ENCODE measurements around the gene SLC17A2. TPM values are rescaled to one million over a fixed set of nuclear protein-coding genes. Genes with fewer than 3 reads are reported as not detected.

SLC17A2 gene
- total and polyA plus RNA-seq, 5 donors from 2014 or later = not detected

GRCh38 chr6:25966711-25967110, 36.2 kb upstream of the SLC17A2 start:
- H3K27me3 ChIP-seq (ENCODE audit: control insufficient read depth, insufficient read depth, low read length) = no peaks in the 10 kb centered on the region
- Mint-ChIP-seq H3K4me3 (peak overlapping the region; percentile 77 to 86 (median 84)), H3K27me3 (no peaks in the 10 kb centered on the region), H3K27ac (peak overlapping the region; percentile 63 to 97 (median 90)), H3K4me1 (peaks cover 29 to 84% (median 63%) of the 10 kb centered on the region in 4 donors), H3K36me3 (peaks cover 50% of the 10 kb centered on the region), H3K9me3 (no peaks in the 10 kb centered on the region)
- no peak overlapping the region for H3K27ac ChIP-seq (ENCODE audit: insufficient read depth, low read length, poor library complexity, severe bottlenecking)
- H3K9me3 ChIP-seq (ENCODE audit: control insufficient read depth in 2 of 2, low read length in 2 of 2) = no peaks in the 10 kb centered on the region
- H3K4me3 ChIP-seq (ENCODE audit: low read depth, low read length) = peak overlapping the region; percentile 57
- no peak for ATAC-seq (ENCODE audit: low read depth in 2 of 2)
- DNase-seq = no peak
- peaks cover 66% of the 10 kb centered on the region for H3K4me1 ChIP-seq (ENCODE audit: control insufficient read depth, insufficient read depth, low read length, poor library complexity, severe bottlenecking)
- H3K36me3 ChIP-seq (ENCODE audit: control insufficient read depth, insufficient read depth, low read length) = peaks cover 65% of the 10 kb centered on the region

DNA sequence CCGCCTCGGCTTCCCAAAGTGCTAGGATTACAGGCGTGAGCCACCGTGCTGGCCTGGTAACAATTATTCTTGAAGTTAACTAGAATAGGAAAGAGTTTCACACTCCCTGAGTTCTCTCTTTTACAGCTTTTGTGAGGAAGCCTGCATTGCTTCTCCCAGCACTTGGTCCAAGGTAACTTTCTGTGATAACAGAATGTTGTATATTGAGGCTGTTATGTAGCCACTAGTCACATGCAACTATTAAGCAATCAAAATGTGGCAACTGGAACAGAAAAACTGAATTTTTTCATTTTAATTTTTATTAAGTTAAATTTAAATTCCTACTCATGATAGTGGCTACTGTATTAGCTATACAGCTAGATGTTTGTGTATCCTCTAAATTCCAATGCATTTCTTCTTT, 34.6 kb upstream of the SLC17A2 start:
- peak overlapping the region; percentile 77 to 95 (median 90) for H3K4me3 Mint-ChIP-seq
- no peaks in the 10 kb centered on the region for H3K9me3 Mint-ChIP-seq
- DNase-seq (no peak), ATAC-seq (ENCODE audit: low read depth in 2 of 2) (no peak)
- Histone ChIP-seq H3K9me3 (ENCODE audit: control insufficient read depth in 2 of 2, low read length in 2 of 2) (no peaks in the 10 kb centered on the region), H3K27ac (ENCODE audit: insufficient read depth, low read length, poor library complexity, severe bottlenecking) (no peak overlapping the region), H3K4me3 (ENCODE audit: low read depth, low read length) (peak overlapping the region; percentile 97), H3K4me1 (ENCODE audit: control insufficient read depth, insufficient read depth, low read length, poor library complexity, severe bottlenecking) (peaks cover 73% of the 10 kb centered on the region), H3K27me3 (ENCODE audit: control insufficient read depth, insufficient read depth, low read length) (no peaks in the 10 kb centered on the region), H3K36me3 (ENCODE audit: control insufficient read depth, insufficient read depth, low read length) (peaks cover 48% of the 10 kb centered on the region)
- H3K36me3 Mint-ChIP-seq = peaks cover 36% of the 10 kb centered on the region
- peaks cover 20 to 85% (median 67%) of the 10 kb centered on the region in 4 donors for H3K4me1 Mint-ChIP-seq
- no peaks in the 10 kb centered on the region for H3K27me3 Mint-ChIP-seq
- H3K27ac Mint-ChIP-seq = peak overlapping the region in 2 of 3 donors; percentile 74 to 97

GRCh38 chr6:25963426-25964123, 33.1 kb upstream of the SLC17A2 start:
- peaks cover under 1% of the 10 kb centered on the region for H3K27me3 Mint-ChIP-seq

DNA sequence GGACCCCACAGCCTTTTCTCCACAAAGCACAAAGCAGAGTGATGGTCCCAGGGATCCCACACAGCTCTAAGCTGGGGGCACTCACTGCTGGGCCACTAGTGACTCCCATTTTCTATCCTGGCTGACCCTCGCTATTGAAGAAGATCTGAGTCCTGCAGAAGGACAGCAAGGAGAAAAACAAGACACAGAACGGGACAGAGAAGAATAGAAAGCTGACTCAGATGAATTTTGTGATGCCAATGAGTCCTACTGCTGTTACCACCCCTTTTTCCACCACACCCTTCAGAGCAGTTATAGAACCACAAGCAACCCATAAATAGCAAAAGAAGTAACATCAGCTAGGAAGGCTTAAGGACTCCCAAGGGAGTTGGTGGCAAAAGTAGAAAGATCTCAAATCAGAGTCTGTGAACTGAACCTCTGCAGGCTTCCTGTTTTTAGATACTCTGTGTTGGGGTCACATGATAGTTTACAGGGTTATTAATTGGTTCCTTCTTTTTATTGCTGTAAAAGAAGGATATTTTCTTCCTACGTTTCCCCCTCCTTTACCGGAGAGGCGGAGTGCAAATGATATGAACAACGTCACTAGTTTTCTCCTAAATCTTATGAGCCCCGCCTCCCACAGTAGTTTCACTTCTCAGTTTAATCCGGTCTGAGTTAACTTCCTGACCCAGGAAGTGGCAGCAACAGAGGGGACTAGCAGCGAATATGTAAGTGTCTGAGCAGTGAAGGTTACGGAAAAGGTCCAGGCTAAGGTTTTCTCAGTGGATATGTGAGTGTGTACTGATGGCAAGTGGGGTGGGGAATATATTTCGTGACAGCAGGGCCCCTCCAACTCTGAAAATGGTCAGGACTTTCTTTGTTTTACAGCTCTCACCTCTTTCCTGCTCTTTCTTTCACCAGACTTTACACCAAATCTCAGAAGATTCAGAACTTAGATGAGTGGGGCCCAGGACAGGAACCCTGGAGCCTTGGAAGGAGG, 31.9 kb upstream of the SLC17A2 start, which contains the start of gene TRIM38:
TSS of gene TRIM38 (plus strand) at position 654 of the 979 bp plus-strand sequence. CDS start 3,721 bp downstream, outside the sequence.
- no peaks in the 10 kb centered on the region for H3K27me3 ChIP-seq (ENCODE audit: control insufficient read depth, insufficient read depth, low read length)
- peak within 1 kb of the TSS; percentile 92 for H3K27ac ChIP-seq (ENCODE audit: insufficient read depth, low read length, poor library complexity, severe bottlenecking)
- H3K4me1 Mint-ChIP-seq = peaks cover 10 to 83% (median 57%) of the 10 kb centered on the region in 4 donors
- H3K27me3 Mint-ChIP-seq = peaks cover 6% of the 10 kb centered on the region
- peak; percentile 90 to 91 for ATAC-seq (ENCODE audit: low read depth in 2 of 2)
- peak within 1 kb of the TSS; percentile 97 to 100 (median 99) for H3K27ac Mint-ChIP-seq
- H3K4me3 Mint-ChIP-seq = peak within 1 kb of the TSS; percentile 95 to 100 (median 98)
- peaks cover 60% of the 10 kb centered on the region for H3K4me1 ChIP-seq (ENCODE audit: control insufficient read depth, insufficient read depth, low read length, poor library complexity, severe bottlenecking)
- H3K36me3 Mint-ChIP-seq = peaks cover 17% of the 10 kb centered on the region
- H3K4me3 ChIP-seq (ENCODE audit: low read depth, low read length) = peak within 1 kb of the TSS; percentile 97
- DNase-seq = peak; percentile 73 to 97 (median 85)
- peaks cover 24% of the 10 kb centered on the region for H3K36me3 ChIP-seq (ENCODE audit: control insufficient read depth, insufficient read depth, low read length)
- peaks cover 0 to 3% (median 0%) of the 10 kb centered on the region in 7 donors for H3K9me3 Mint-ChIP-seq
- H3K9me3 ChIP-seq (ENCODE audit: control insufficient read depth in 2 of 2, low read length in 2 of 2) = no peaks in the 10 kb centered on the region

More at GRCh38 chr6:25963426-25964123, 33.1 kb upstream of the SLC17A2 start:
- Histone ChIP-seq H3K4me1 (ENCODE audit: control insufficient read depth, insufficient read depth, low read length, poor library complexity, severe bottlenecking) (peaks cover 71% of the 10 kb centered on the region), H3K27me3 (ENCODE audit: control insufficient read depth, insufficient read depth, low read length) (no peaks in the 10 kb centered on the region), H3K36me3 (ENCODE audit: control insufficient read depth, insufficient read depth, low read length) (peaks cover 34% of the 10 kb centered on the region), H3K4me3 (ENCODE audit: low read depth, low read length) (peak overlapping the region; percentile 97), H3K9me3 (ENCODE audit: control insufficient read depth in 2 of 2, low read length in 2 of 2) (no peaks in the 10 kb centered on the region), H3K27ac (ENCODE audit: insufficient read depth, low read length, poor library complexity, severe bottlenecking) (peak overlapping the region; percentile 92)
- no peak for DNase-seq
- H3K4me3 Mint-ChIP-seq = peak overlapping the region; percentile 92 to 100 (median 97)
- H3K4me1 Mint-ChIP-seq = peaks cover 20 to 90% (median 65%) of the 10 kb centered on the region in 4 donors
- H3K27ac Mint-ChIP-seq = peak overlapping the region; percentile 94 to 99 (median 97)
- H3K9me3 Mint-ChIP-seq = peaks cover 0 to 3% (median 0%) of the 10 kb centered on the region in 7 donors
- H3K36me3 Mint-ChIP-seq = peaks cover 27% of the 10 kb centered on the region
- no peak for ATAC-seq (ENCODE audit: low read depth in 2 of 2)

DNA sequence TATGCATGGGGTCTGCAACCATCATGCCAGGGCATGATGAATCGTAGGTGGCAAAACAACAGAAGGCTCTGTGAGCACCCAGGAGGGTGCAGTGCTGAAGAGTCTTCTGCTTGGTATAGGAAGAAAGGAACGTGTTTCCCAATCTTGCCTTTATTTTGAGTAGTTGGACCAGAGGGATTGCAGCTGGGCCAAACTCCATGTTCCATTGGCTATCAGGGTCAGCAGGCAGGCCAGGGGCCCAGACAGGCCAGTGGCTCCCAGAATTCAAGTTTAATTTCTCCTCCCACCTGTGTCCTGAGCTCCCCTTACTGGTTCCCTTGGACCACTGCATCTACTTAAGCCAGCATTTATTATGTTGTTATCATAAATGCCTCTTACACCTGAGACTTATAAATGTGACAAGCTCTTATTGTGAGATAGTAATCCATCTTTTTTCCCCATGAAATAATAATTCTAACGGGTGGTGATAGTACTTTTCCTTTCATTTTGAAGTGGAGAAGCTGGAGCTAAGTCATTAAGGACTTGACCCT, 31.2 kb upstream of the SLC17A2 start:
- DNase-seq = no peak
- peak overlapping the region; percentile 97 for H3K4me3 ChIP-seq (ENCODE audit: low read depth, low read length)
- peaks cover 0 to 3% (median 0%) of the 10 kb centered on the region in 7 donors for H3K9me3 Mint-ChIP-seq
- peaks cover 10% of the 10 kb centered on the region for H3K36me3 Mint-ChIP-seq
- peaks cover 10% of the 10 kb centered on the region for H3K27me3 Mint-ChIP-seq
- H3K4me1 ChIP-seq (ENCODE audit: control insufficient read depth, insufficient read depth, low read length, poor library complexity, severe bottlenecking) = peaks cover 53% of the 10 kb centered on the region
- no peaks in the 10 kb centered on the region for H3K27me3 ChIP-seq (ENCODE audit: control insufficient read depth, insufficient read depth, low read length)
- peak overlapping the region; percentile 92 for H3K27ac ChIP-seq (ENCODE audit: insufficient read depth, low read length, poor library complexity, severe bottlenecking)
- no peak for ATAC-seq (ENCODE audit: low read depth in 2 of 2)
- peaks cover 16% of the 10 kb centered on the region for H3K36me3 ChIP-seq (ENCODE audit: control insufficient read depth, insufficient read depth, low read length)
- peak overlapping the region; percentile 97 to 100 (median 99) for H3K27ac Mint-ChIP-seq
- peaks cover 4 to 75% (median 50%) of the 10 kb centered on the region in 4 donors for H3K4me1 Mint-ChIP-seq
- H3K4me3 Mint-ChIP-seq = peak overlapping the region; percentile 95 to 100 (median 98)
- H3K9me3 ChIP-seq (ENCODE audit: control insufficient read depth in 2 of 2, low read length in 2 of 2) = no peaks in the 10 kb centered on the region

GRCh38 chr6:25960734-25961133, 30.2 kb upstream of the SLC17A2 start:
- peaks cover 4% of the 10 kb centered on the region for H3K36me3 Mint-ChIP-seq
- ATAC-seq (ENCODE audit: low read depth in 2 of 2) = no peak
- H3K27ac Mint-ChIP-seq = peak overlapping the region; percentile 97 to 100 (median 99)
- no peaks in the 10 kb centered on the region for H3K9me3 ChIP-seq (ENCODE audit: control insufficient read depth in 2 of 2, low read length in 2 of 2)
- H3K4me1 ChIP-seq (ENCODE audit: control insufficient read depth, insufficient read depth, low read length, poor library complexity, severe bottlenecking) = peaks cover 43% of the 10 kb centered on the region
- H3K27ac ChIP-seq (ENCODE audit: insufficient read depth, low read length, poor library complexity, severe bottlenecking) = peak overlapping the region; percentile 92
- H3K36me3 ChIP-seq (ENCODE audit: control insufficient read depth, insufficient read depth, low read length) = peaks cover 7% of the 10 kb centered on the region
- no peak overlapping the region for H3K4me3 ChIP-seq (ENCODE audit: low read depth, low read length)
- H3K4me3 Mint-ChIP-seq = peak overlapping the region in 2 of 4 donors; percentile 10 to 95
- peaks cover 0 to 66% (median 43%) of the 10 kb centered on the region in 4 donors for H3K4me1 Mint-ChIP-seq
- no peak for DNase-seq
- H3K27me3 Mint-ChIP-seq = peaks cover 10% of the 10 kb centered on the region
- no peaks in the 10 kb centered on the region for H3K27me3 ChIP-seq (ENCODE audit: control insufficient read depth, insufficient read depth, low read length)
- peaks cover 0 to 3% (median 0%) of the 10 kb centered on the region in 7 donors for H3K9me3 Mint-ChIP-seq

Data from CD4-positive, CD25-positive, alpha-beta regulatory T cell (primary cell).